RWPE1 (cell line): ENCODE results near the gene AFF4.

Experiments
- CTCF ChIA-PET: fragments of 350-600 bp; sonication (Branson Sonifier 250); formaldehyde crosslinking; extraction: SDS; loops from one replicate; lab custom pipeline; 2021; lab: Yijun Ruan, JAX
- POLR2A ChIA-PET: fragments of 400-600 bp; formaldehyde crosslinking; extraction: SDS; loops from one replicate; lab custom pipeline; 2020; ENCODE audit warnings: antibody characterized with exemption; ENCODE audit not compliant: low non-redundant PET; lab: Yijun Ruan, JAX
- DNase-seq: peaks from one replicate; pipeline ENCODE4 v3.0.0; 2012; ENCODE audit warnings: low spot score
- H3K27ac ChIP-seq: fragments of 450-650 bp; 2 replicates; pipeline ENCODE4 v1.5.1; 2017
- CTCF ChIP-seq: fragments of 450-650 bp; conservative IDR thresholded peaks from 2 replicates; pipeline ENCODE4 v1.5.1; 2017; ENCODE audit warnings: low read depth, mild to moderate bottlenecking

AFF4 gene

GRCh38 chr5:132895719-132896305 is 67.6 kb downstream of the AFF4 start:
- POLR2A ChIA-PET = no interaction called here
- CTCF ChIA-PET = interaction anchor here (0.6 kb wide), 1 partner anchor 8 kb away, joined by 6 read pairs; no protein-coding TSS in a partner anchor
- H3K27ac ChIP-seq = no peak overlapping the region
- no peak for TF ChIP-seq CTCF
- no peak for DNase-seq

DNA sequence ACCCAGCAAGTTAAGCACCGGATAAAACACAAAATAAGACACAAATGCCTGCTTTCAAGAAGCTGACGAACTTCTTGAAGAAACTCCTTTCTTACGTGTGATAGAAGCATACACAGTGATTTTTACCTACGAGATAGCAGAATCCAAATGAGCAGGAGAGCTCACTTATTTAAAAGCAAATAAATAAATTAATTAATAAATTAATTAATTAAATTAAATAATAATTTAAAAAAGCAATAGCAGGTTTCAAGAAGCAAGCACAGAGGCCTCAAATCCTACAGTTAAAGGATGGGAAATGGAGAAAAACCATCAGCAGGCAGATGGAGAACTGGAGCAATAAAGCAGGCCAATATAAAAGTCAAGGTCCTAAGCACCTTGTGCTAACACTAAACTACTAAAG is 72.6 kb downstream of the AFF4 start:
- ChIA-PET CTCF (interaction anchor here (0.6 to 0.7 kb wide), 3 partner anchors 8 to 1377 kb away, joined by 3 read pairs; no protein-coding TSS in a partner anchor), POLR2A (no interaction called here)
- H3K27ac ChIP-seq = no peak overlapping the region
- no peak for TF ChIP-seq CTCF
- no peak for DNase-seq

GRCh38 chr5:132889501-132889900 is 73.9 kb downstream of the AFF4 start:
- no peak for DNase-seq
- ChIA-PET CTCF (no interaction called here), POLR2A (no interaction called here)
- TF ChIP-seq CTCF = no peak
- H3K27ac ChIP-seq = no peak overlapping the region

- POLR2A ChIA-PET = no interaction called here
- TF ChIP-seq CTCF = no peak
- no peak overlapping the region for H3K27ac ChIP-seq
- CTCF ChIA-PET = no interaction called here
- no peak for DNase-seq
Observed at GRCh38 chr5:132887283-132887682, 76.2 kb downstream of the AFF4 start.

DNA sequence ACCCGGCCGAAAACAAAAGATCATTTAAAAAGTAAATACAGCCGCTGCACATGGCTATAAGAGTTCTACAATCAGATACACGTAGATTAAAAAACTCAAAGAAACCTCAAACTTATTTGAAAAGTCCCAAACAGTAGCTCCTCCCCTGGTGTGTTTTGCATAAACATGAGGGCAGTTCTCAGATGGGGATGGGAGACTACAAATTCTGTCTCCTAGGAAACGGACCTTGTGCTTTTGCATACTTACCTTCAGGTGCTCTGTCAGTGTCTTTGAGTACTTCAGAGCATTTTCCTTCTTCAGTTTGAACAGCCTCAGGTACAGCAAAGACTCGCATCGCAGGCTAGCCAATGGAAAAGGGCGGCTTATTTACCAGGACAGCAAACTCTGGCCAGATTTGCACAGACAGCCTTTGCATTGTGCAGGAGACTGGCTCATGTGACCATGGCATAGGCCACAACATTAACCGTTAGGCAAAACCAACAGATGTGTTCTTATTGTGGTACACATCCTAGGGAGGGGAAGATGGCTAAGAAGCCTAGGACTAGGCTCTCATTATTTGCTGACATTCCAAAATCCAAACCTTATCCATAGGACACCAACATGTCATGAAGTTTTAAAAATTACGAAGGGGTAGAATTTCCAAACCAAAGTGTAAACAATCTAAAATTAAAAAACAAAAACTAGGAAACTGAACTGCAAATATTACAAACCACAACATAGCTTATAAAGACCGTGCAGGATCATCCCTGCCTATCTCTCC is 77.2 kb downstream of the AFF4 start:
- POLR2A ChIA-PET = no interaction called here
- no peak for DNase-seq
- CTCF ChIA-PET = interaction anchor here (0.6 kb wide), 1 partner anchor 14 kb away, joined by 3 read pairs; no protein-coding TSS in a partner anchor
- H3K27ac ChIP-seq = no peak overlapping the region
- TF ChIP-seq CTCF = no peak

GRCh38 chr5:132884548-132884947 is 78.9 kb downstream of the AFF4 start:
- no peak for DNase-seq
- POLR2A ChIA-PET = no interaction called here
- H3K27ac ChIP-seq = peak overlapping the region; percentile 48
- CTCF ChIA-PET = interaction anchor here (1.0 kb wide), 1 partner anchor 55 kb away, joined by 5 read pairs; no protein-coding TSS in a partner anchor
- no peak for TF ChIP-seq CTCF
